GM12878 (cell line): ENCODE data around the gene GLIPR2. TPM values are rescaled to one million over a fixed set of nuclear protein-coding genes. Genes with fewer than 3 reads are reported as not detected.

Experiments used
- ATAC-seq: fragments of 200-7000 bp; cut with Tn5 transposase; 3 replicates; pipeline ENCODE4 v1.9.1; 2020; ENCODE audit warnings: mild to moderate bottlenecking, moderate library complexity
- BruUV-seq: library from RNA; stranded (reverse); fragments of 400-500 nt; replicated peaks from 2 replicates; lab custom pipeline; 2021; lab: Mats Ljungman, UMichigan
- CTCF ChIA-PET: fragments of 300-600 bp; sonication (Branson Sonifier 250); formaldehyde crosslinking; extraction: SDS; loops from one replicate; lab custom pipeline; 2021; ENCODE audit warnings: inconsistent platforms; lab: Yijun Ruan, JAX
- POLR2A ChIA-PET: fragments of 350-600 bp; formaldehyde crosslinking; extraction: SDS; loops from one replicate; lab custom pipeline; 2021; ENCODE audit warnings: inconsistent platforms; lab: Charles Lee
- RAD21 ChIA-PET: fragments of 300-600 bp; sonication (Branson Sonifier 250); formaldehyde crosslinking; loops from one replicate; lab custom pipeline; 2023; ENCODE audit warnings: antibody characterized with exemption; ENCODE audit not compliant: unreplicated experiment; lab: Charles Lee
- SMC1A ChIA-PET: fragments of 300-600 bp; sonication (Branson Sonifier 250); formaldehyde crosslinking; loops from one replicate; lab custom pipeline; 2023; ENCODE audit not compliant: unreplicated experiment, uncharacterized antibody; lab: Charles Lee
- DNase-seq: peaks from one replicate; pipeline ENCODE4 v3.0.0-alpha.2; 2011; ENCODE audit warnings: low read depth, low spot score
- FAIRE-seq: peaks from 3 replicates; lab custom pipeline; 2011; peaks lifted over from hg19 to GRCh38; lab: Jason Lieb, UNC
- H2AFZ ChIP-seq: 2 replicates; pipeline ENCODE4 v1.6.0; 2011; ENCODE audit warnings: low read depth, low read length, control low read depth; ENCODE audit not compliant: control insufficient read depth
- H3K27ac ChIP-seq: 2 replicates; pipeline ENCODE4 v1.5.1; 2011; ENCODE audit warnings: control low read depth; ENCODE audit not compliant: control insufficient read depth, insufficient read depth
- H3K27me3 ChIP-seq, 2 experiments: replicated peaks in 1 of 2; 2 replicates each; pipeline versions ENCODE4 v1.6.0 to v1.6.1; 2011; ENCODE audit warnings: low read length in 1 of 2; ENCODE audit not compliant: control insufficient read depth in 2 of 2, insufficient read depth in 2 of 2
- H3K36me3 ChIP-seq, 2 experiments: 2 replicates each; pipeline ENCODE4 v1.5.1; 2011; ENCODE audit warnings: low read length in 1 of 2; ENCODE audit not compliant: control insufficient read depth in 2 of 2, insufficient read depth in 2 of 2
- H3K4me1 ChIP-seq: 2 replicates; pipeline ENCODE4 v1.6.1; 2011; ENCODE audit warnings: mild to moderate bottlenecking, low read length, moderate library complexity, mixed read lengths; ENCODE audit not compliant: control insufficient read depth, insufficient read depth
- H3K4me2 ChIP-seq: 2 replicates; pipeline ENCODE4 v1.6.0; 2011; ENCODE audit warnings: control low read depth; ENCODE audit not compliant: control insufficient read depth, insufficient read depth
- H3K4me3 ChIP-seq: fragments of 200-600 bp; sonication (generic); 2 replicates; pipeline ENCODE4 v1.5.1; 2016
- H3K79me2 ChIP-seq: 2 replicates; pipeline ENCODE4 v1.6.0; 2011; ENCODE audit warnings: low read length; ENCODE audit not compliant: control insufficient read depth, insufficient read depth
- H3K9ac ChIP-seq: 2 replicates; pipeline ENCODE4 v1.8.0; 2011; ENCODE audit warnings: low read length, control low read depth, mixed read lengths; ENCODE audit not compliant: control insufficient read depth, insufficient read depth
- H3K9me3 ChIP-seq: replicated peaks from 3 replicates; pipeline ENCODE4 v1.5.1; 2011; ENCODE audit warnings: mild to moderate bottlenecking, low read length; ENCODE audit not compliant: control insufficient read depth, insufficient read depth
- H4K20me1 ChIP-seq: 2 replicates; pipeline ENCODE4 v1.6.0; 2011; ENCODE audit not compliant: control insufficient read depth, insufficient read depth
- HSF1 ChIP-seq: fragments of 150-350 bp; IDR thresholded peaks from 2 replicates; pipeline ENCODE4 v1.6.1; 2014; ENCODE audit warnings: mild to moderate bottlenecking, low read depth, low read length
- MTA2 ChIP-seq: fragments of 450-650 bp; IDR thresholded peaks from 2 replicates; pipeline ENCODE4 v1.6.1; 2016; ENCODE audit warnings: low read depth, mild to moderate bottlenecking, moderate library complexity
- MTA3 ChIP-seq: IDR thresholded peaks from 2 replicates; pipeline ENCODE4 v1.6.1; 2012; ENCODE audit warnings: low read length, inconsistent platforms, borderline replicate concordance
- RBBP5 ChIP-seq: fragments of 200-600 bp; sonication (generic); conservative IDR thresholded peaks from 2 replicates; pipeline ENCODE4 v1.6.1; 2016
- RELB ChIP-seq: fragments of 450-650 bp; IDR thresholded peaks from 2 replicates; pipeline ENCODE4 v1.6.1; 2017; ENCODE audit warnings: low read depth, mild to moderate bottlenecking, moderate library complexity
- SKIL ChIP-seq: fragments of 450-650 bp; IDR thresholded peaks from 2 replicates; pipeline ENCODE4 v1.6.1; 2017; ENCODE audit warnings: mild to moderate bottlenecking, low read depth, inconsistent platforms; ENCODE audit not compliant: poor library complexity, severe bottlenecking
- ZBTB11 ChIP-seq: fragments of 450-650 bp; formaldehyde crosslinking; IDR thresholded peaks from 2 replicates; pipeline ENCODE4 v1.5.0; 2022; ENCODE audit warnings: mild to moderate bottlenecking, missing genetic modification characterization
- ZNF687 ChIP-seq: fragments of 450-650 bp; IDR thresholded peaks from 2 replicates; pipeline ENCODE4 v1.6.1; 2017; ENCODE audit warnings: mild to moderate bottlenecking, moderate library complexity
- WGBS: methylation state at CpG from one replicate; pipeline ENCODE4 v1.1.6; 2016; ENCODE audit warnings: low lambda C conversion rate; ENCODE audit not compliant: insufficient replicate concordance, insufficient coverage; ENCODE audit errors: missing lambda C conversion rate; 5-methylcytosine and 5-hydroxymethylcytosine counted together
- in situ Hi-C: fragments of 300-500 bp; cut with MboI; formaldehyde crosslinking; loops from 9 replicates; pipeline ENCODE4 v1.14.3; 2018; ENCODE audit warnings: mixed read lengths
- intact Hi-C: fragments of 100-400 bp; cut with micrococcal nuclease; formaldehyde crosslinking; loops from one replicate; pipeline ENCODE4 v1.14.2; 2022; ENCODE audit not compliant: unreplicated experiment
- polyA plus RNA-seq, 11 experiments: library from polyadenylated mRNA; depleted of rRNA in 4 of 11; unstranded in 6 of 11; stranded (reverse) in 5 of 11; fragments of >200 nt; fragmentation: Nextera tagmentation in 4 of 11; fragmentation: Illumina TruSeq in 1 of 11; extraction: Ambion mirVana in 4 of 11; extraction: Trizol in 1 of 11; gene quantifications; 1 replicate in 1 of 11; 2 replicates in 10 of 11; pipeline versions ENCODE4 v1.2.1 to v1.2.3, GENCODE V29; 2011 to 2016; ENCODE audit warnings: inconsistent platforms in 2 of 11, missing spikeins in 2 of 11, low read depth in 1 of 11
- total RNA-seq, 4 experiments: library from RNA; depleted of rRNA in 3 of 4; stranded (reverse); fragments of >200 nt in 3 of 4; fragmentation: Illumina TruSeq in 1 of 4; extraction: Trizol in 1 of 4; gene quantifications; 2 replicates each; pipeline versions ENCODE4 v1.2.1 to v1.2.3, GENCODE V29; 2013 to 2021

GLIPR2 gene
- total and polyA plus RNA-seq, 10 of the 15 experiments (the other 5 are each of a cell fraction or from before 2014, with no cell fraction given): 0.41 to 3.5 (median 2.2) TPM

- TF ChIP-seq SKIL (no peak), RBBP5 (no peak), RELB (no peak)
Observed at GRCh38 chr9:36156116-36156515, 19.6 kb downstream of the GLIPR2 start (continued).

- ChIA-PET SMC1A (no interaction called here), RAD21 (no interaction called here), POLR2A (no interaction called here), CTCF (interaction anchor here (1.1 kb wide), 1 partner anchor 53 kb away, joined by 3 read pairs; no protein-coding TSS in a partner anchor)
- DNase-seq (no peak), FAIRE-seq (no peak), ATAC-seq (no peak)
- in situ Hi-C loops (no loop called here), intact Hi-C loops (no loop called here)
- Histone ChIP-seq H2AFZ (no peak overlapping the region), H3K4me2 (no peak overlapping the region), H3K4me1 (peaks cover 5% of the 10 kb centered on the region), H3K27ac (no peak overlapping the region), H3K27me3 (no peaks in the 10 kb centered on the region), H3K9me3 (no peaks in the 10 kb centered on the region; the same call in 2 of the 3 replicates), H4K20me1 (no peaks in the 10 kb centered on the region), H3K4me3 (no peak overlapping the region), H3K79me2 (no peaks in the 10 kb centered on the region), H3K36me3 (no peaks in the 10 kb centered on the region), H3K9ac (no peak overlapping the region)
- WGBS: 87% methylated on average over 2 of the region's 2 CpGs
- no TSS peak for BruUV-seq
- TF ChIP-seq ZNF687 (no peak), HSF1 (no peak), MTA3 (no peak), MTA2 (no peak), ZBTB11 (CRISPR knock-in tag) (no peak)
Observed at GRCh38 chr9:36158122-36158521, 21.6 kb downstream of the GLIPR2 start.
